ENCODE measurements around the gene C9orf50.

The C9orf50 gene

DNA sequence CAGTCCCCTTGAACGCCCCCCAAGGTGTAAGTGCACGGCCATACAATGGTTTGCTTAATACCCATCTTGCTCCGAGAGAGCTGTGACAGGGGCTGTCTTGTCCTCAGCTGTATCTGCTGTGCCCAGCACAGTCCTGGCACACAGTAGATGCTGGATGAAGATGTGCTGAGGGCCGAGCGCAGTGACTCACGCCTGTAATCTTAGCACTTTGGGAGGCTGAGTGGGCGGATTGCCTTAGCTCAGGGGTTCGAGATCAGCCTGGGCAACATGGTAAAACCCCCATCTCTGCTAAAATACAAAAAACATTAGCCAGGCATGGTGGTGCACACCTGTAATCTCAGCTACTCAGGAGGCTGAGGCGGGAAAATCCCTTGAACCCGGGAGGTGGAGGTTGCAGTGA, 53.6 kb downstream of the C9orf50 start:
- H3K27me3 ChIP-seq (ENCODE audit: insufficient read depth, poor library complexity, severe bottlenecking) = peaks cover 5% of the 10 kb centered on the region
- H3K9me3 ChIP-seq (ENCODE audit: severe bottlenecking) = no peaks in the 10 kb centered on the region
- TF ChIP-seq, protein P1, sequence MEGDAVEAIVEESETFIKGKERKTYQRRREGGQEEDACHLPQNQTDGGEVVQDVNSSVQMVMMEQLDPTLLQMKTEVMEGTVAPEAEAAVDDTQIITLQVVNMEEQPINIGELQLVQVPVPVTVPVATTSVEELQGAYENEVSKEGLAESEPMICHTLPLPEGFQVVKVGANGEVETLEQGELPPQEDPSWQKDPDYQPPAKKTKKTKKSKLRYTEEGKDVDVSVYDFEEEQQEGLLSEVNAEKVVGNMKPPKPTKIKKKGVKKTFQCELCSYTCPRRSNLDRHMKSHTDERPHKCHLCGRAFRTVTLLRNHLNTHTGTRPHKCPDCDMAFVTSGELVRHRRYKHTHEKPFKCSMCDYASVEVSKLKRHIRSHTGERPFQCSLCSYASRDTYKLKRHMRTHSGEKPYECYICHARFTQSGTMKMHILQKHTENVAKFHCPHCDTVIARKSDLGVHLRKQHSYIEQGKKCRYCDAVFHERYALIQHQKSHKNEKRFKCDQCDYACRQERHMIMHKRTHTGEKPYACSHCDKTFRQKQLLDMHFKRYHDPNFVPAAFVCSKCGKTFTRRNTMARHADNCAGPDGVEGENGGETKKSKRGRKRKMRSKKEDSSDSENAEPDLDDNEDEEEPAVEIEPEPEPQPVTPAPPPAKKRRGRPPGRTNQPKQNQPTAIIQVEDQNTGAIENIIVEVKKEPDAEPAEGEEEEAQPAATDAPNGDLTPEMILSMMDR (IDR thresholded peaks at IDR 0.05; ENCODE audit: poor library complexity, severe bottlenecking) = no peak
- H3K27ac ChIP-seq (ENCODE audit: poor library complexity, severe bottlenecking) = no peak overlapping the region
- H3K4me1 ChIP-seq (ENCODE audit: insufficient read depth, poor library complexity, severe bottlenecking) = peaks cover 14% of the 10 kb centered on the region
- no peak for ATAC-seq (ENCODE audit: low read depth)
- no peaks in the 10 kb centered on the region for H3K36me3 ChIP-seq (ENCODE audit: low read depth)
- no peak overlapping the region for H3K4me3 ChIP-seq (ENCODE audit: severe bottlenecking)
- no peak for DNase-seq (ENCODE audit: low spot score)

DNA sequence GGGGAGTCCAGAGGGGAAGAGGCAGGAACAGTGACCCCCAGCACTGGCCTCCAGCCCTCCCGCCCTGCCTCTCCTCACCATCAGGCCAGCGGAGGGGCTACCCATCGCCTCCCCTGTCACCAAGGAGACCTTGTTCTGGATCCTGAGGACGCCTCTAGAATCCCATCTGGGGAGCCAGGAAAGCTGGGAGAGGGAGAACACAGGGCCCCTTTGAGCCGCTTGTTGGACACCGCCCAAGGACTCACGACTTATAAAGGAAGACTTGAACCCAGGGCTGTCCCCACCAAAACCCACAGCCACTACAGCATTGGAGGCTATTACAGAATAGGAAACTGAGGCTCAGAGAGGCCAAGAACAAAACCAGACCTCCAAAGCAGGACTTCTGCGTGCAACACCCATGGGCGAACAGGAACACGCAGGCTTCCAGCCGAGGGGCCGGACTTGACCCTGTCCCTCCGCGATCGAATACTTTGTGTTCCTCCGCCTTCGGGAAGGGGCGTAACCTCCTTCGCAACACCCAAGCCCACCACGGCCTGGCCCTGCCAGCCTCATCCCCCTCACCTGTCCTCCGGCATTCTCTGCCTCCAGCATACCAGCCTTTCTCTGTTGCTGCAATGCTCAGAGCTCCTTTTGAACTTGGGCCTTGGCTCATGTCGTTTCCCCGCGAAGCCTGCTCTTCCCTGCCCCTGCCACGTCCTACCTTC, 54.2 kb downstream of the C9orf50 start:
- H3K4me3 ChIP-seq (ENCODE audit: severe bottlenecking) = no peak overlapping the region
- H3K27ac ChIP-seq (ENCODE audit: poor library complexity, severe bottlenecking) = no peak overlapping the region
- peaks cover 5% of the 10 kb centered on the region for H3K27me3 ChIP-seq (ENCODE audit: insufficient read depth, poor library complexity, severe bottlenecking)
- TF ChIP-seq, protein P1 (IDR thresholded peaks at IDR 0.05; ENCODE audit: poor library complexity, severe bottlenecking) = no peak
- H3K4me1 ChIP-seq (ENCODE audit: insufficient read depth, poor library complexity, severe bottlenecking) = peaks cover 14% of the 10 kb centered on the region
- DNase-seq (ENCODE audit: low spot score) (no peak), ATAC-seq (ENCODE audit: low read depth) (no peak)
- no peaks in the 10 kb centered on the region for H3K9me3 ChIP-seq (ENCODE audit: severe bottlenecking)
- H3K36me3 ChIP-seq (ENCODE audit: low read depth) = no peaks in the 10 kb centered on the region

DNA sequence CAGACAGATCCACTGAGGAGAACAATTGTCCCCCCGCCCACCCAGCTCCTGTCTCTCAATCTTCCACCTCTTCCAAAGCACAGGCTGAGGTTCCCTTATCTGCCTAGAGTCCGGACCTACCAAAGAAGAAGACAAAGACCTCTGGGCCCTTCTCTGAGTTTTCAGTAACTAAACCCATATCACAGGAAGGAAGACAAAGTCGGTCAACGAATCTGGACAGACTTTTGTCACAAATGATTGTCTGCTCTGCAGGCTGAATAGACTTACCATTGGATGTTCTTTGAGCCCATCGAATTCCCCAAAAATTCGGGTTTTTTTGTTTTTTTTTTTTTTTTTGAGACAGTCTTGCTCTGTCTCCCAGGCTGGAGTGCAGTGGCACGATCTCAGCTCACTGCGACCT, 58.0 kb downstream of the C9orf50 start:
- Histone ChIP-seq H3K36me3 (ENCODE audit: low read depth) (no peaks in the 10 kb centered on the region), H3K27ac (ENCODE audit: poor library complexity, severe bottlenecking) (no peak overlapping the region), H3K4me3 (ENCODE audit: severe bottlenecking) (no peak overlapping the region), H3K4me1 (ENCODE audit: insufficient read depth, poor library complexity, severe bottlenecking) (no peaks in the 10 kb centered on the region), H3K9me3 (ENCODE audit: severe bottlenecking) (no peaks in the 10 kb centered on the region), H3K27me3 (ENCODE audit: insufficient read depth, poor library complexity, severe bottlenecking) (no peaks in the 10 kb centered on the region)
- TF ChIP-seq, protein P1 (IDR thresholded peaks at IDR 0.05; ENCODE audit: poor library complexity, severe bottlenecking) = no peak
- no peak for DNase-seq (ENCODE audit: low spot score)
- ATAC-seq (ENCODE audit: low read depth) = no peak

DNA sequence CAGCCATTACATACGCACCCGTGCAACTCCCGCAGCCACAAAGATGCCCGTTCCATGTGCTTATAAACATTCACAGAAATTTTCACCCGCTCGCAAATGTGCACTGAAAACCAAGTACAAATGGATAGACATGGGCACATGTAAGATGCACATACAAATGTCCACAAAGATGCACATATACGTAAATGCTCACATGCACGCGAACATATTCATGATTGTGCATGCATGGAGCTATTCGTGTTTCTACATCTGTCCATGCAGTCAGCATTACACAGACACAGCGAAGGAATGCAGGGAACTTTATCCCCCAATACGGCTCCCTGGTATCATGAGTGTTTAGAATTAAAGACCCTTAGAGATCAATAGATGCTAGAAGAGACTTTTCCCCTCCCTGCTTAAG, 58.4 kb downstream of the C9orf50 start:
- H3K27me3 ChIP-seq (ENCODE audit: insufficient read depth, poor library complexity, severe bottlenecking) = no peaks in the 10 kb centered on the region
- H3K4me3 ChIP-seq (ENCODE audit: severe bottlenecking) = no peak overlapping the region
- TF ChIP-seq, protein P1 (IDR thresholded peaks at IDR 0.05; ENCODE audit: poor library complexity, severe bottlenecking) = no peak
- no peaks in the 10 kb centered on the region for H3K36me3 ChIP-seq (ENCODE audit: low read depth)
- no peak overlapping the region for H3K27ac ChIP-seq (ENCODE audit: poor library complexity, severe bottlenecking)
- H3K9me3 ChIP-seq (ENCODE audit: severe bottlenecking) = no peaks in the 10 kb centered on the region
- no peak for DNase-seq (ENCODE audit: low spot score)
- H3K4me1 ChIP-seq (ENCODE audit: insufficient read depth, poor library complexity, severe bottlenecking) = peaks cover 2% of the 10 kb centered on the region
- no peak for ATAC-seq (ENCODE audit: low read depth)

Data from RWPE2 (cell line).